OCI-M1 (cell line): ENCODE measurements around the gene MT1F.

Experiments
- DNase-seq: peaks from one replicate; lab custom pipeline; 2025; lab: John Stamatoyannopoulos, UW

Gene MT1F

DNA sequence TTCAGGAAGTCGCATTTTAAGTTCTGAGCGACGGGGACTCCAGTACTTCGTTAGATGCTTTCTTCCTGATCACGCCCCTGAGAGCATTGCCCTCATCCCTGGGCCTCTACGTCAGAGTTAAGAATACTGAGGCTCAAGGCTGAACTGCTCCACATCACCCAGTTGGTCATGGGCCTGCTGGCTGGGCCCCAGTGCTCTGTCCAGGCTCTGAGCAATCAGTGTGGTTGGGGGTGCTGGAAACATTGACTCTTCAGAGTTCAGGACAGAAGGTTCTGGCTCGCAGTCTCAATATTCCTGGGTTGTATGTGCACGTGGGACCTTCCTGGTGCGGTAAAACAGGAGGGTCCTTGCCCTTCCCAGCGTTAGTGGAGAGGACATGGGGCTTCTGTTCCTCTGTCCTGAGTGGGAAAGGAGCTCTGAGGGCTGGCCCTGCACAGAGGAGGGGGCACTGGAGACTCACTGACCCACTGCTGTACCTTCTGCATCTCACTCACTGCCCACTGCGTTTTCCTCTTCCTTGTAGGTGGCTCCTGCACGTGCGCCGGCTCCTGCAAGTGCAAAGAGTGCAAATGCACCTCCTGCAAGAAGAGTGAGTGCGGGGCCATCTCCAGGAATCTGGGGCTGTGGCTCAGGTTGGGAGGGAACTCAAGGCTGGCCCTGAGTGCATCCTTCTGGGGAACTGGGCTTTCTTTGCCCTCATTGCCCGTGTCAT is 31.7 kb upstream of the MT1F start:
- DNase-seq: no peak

DNA sequence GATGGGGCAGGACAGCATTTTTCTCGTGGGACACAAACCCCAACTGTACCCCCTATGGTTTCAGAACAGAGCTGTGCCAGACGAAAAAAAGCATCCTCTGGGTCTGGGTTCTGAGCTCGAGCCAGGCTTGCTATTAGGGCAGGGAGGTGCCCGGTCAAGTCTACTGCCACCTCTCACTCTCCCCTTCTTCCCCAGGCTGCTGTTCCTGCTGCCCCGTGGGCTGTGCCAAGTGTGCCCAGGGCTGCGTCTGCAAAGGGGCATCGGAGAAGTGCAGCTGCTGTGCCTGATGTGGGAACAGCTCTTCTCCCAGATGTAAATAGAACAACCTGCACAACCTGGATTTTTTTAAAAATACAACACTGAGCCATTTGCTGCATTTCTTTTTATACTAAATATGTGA is 31.1 kb upstream of the MT1F start:
- DNase-seq: no peak

DNA sequence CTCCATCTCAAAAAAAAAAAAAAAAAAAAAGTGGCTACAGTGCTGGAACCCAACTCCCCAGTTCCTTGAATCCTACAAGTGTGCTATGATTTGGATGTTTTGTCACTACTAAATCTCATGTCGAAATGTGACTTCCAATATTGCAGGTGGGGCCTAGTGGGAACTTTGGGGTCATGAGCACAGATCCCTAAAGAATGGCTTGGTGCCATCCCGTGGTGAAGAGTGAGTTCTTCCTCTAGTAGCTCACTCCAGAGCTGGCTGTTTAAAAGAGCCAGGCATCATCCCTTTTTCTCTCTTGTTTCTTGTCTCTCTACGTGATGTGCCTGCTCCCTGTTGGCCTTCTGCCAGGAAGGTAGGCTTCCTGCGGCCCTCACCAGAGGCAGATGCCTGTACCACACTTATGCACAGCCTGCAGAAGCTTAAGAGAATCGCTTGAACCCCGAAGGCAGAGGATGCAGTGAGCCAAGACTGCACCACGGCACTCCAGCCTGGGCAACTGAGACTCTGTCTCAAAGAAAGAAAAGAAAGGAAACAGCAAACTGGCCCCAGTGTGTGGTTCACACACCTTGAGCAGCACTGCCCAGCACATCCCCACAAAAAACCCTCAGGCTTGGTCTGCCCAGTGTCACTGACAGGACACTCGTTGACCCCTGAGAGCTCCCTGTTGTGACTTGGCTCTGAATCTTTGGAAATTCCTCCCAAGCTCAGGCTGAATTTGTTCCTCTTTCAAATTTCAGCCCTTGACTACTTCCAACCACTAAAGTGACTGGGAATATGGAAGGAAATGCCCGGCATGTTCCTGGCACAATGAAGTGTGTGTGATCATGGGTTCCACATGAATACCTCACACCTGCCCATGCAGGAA is 29.0 kb upstream of the MT1F start:
- DNase-seq: peak; percentile 2

DNA sequence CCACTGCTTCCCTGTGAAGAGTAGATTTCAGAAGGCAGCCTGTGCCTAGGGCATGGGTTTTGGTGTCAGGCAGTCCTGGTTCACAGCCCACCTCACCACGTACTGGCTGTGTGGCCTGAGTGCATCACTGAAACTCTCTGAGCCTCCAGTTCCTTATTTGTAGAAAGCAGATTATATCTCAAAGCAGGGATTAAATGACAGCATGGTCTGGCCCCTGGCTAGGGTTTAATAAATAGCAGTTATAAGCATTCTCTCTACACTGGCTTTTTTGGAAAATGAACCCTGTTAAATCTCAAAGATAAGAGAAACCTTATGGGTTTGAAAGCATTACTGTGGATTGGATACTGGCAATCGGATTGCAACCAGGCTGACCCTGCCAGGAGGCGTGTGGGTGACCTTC is 28.2 kb upstream of the MT1F start:
- peak; percentile 4 for DNase-seq

DNA sequence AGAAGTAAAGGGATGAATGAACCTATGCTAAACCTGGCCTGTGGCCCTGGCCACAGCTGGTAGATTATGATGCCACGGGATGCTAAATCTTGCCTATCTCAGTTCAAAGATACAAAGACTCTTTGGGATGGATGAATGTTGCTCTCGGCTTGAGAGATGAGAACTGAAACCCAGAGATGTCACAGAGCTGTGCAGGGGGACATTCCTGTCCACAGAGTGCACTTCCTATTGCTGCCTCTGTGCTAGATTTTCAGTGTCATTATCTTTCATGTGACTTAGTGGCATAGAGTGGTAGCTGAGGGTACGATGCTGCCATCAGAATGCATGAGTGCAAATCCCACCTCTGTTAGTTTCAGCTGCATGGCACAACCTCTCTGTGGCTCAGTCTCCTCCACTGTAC is 27.6 kb upstream of the MT1F start:
- no peak for DNase-seq

DNA sequence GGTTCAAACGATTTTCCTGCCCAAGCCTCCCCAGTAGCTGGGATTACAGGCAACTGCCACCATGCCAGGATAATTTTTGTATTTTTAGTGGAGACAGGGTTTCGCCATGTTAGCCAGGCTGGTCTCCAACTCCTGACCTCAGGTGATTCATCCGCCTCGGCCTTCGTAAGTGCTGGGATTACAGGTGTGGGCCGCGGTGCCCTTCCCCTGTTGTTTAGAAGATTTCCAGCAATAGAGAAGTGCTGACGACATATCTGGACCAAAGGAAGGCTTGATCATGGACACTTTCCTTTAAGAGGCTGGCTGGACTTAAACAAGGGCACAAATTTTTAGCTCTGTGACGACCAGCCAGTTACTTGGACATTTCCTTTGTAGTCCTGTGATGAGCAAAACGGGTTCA is 26.6 kb upstream of the MT1F start:
- DNase-seq: no peak

DNA sequence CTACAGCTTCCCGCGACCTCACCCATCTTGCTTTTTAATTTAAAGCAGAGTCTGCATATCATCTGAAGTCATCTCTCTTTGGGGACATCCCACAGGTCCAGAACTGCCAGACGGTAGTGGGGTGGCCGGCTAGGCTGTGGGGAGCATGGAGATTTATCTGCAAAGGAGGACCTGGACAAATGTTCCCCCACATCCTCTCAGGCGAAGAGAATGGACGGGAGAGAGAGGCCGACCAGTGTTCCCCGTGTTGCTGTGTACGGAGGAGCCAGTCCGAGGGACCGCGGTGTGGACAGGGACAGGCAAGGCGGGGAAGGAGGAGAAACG is 26.0 kb upstream of the MT1F start:
- no peak for DNase-seq

DNA sequence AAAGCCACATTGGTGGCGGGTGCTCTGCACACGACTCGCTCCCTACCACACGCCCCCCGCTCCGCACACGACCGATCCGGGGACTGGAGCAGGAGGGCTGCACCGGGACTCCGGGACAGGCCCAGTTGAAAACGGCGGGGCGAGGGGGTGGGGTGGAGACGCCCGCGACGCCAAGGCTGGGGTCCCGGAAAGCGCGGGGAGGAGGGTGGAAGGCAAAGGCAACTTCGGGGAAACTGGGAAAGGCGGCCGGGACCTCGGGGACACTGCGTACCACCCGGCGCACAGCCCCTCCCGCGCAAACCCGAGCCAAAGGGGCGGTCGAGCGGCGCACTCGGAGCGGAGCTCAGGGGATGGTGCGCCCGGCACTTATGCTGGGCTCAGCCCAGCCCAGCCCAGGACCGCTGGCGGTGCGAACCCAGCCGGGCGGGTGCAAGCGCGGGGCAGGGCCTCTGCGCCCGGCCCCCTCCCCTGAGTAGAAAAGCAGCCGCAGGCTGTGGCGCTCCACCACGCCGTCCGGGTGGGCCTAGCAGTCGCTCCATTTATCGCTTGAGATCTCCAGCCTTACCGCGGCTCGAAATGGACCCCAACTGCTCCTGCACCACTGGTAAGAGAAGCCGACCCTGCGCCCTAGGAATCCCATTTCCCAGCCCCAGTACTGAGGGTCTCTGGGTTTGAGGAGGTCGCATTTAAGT is 25.5 kb upstream of the MT1F start, which contains the start of gene MT1M:
Gene MT1M, plus strand, starts transcription at position 504 of the 692 bp plus-strand sequence. Its CDS starts 73 bp downstream, at position 577.
- no peak for DNase-seq

DNA sequence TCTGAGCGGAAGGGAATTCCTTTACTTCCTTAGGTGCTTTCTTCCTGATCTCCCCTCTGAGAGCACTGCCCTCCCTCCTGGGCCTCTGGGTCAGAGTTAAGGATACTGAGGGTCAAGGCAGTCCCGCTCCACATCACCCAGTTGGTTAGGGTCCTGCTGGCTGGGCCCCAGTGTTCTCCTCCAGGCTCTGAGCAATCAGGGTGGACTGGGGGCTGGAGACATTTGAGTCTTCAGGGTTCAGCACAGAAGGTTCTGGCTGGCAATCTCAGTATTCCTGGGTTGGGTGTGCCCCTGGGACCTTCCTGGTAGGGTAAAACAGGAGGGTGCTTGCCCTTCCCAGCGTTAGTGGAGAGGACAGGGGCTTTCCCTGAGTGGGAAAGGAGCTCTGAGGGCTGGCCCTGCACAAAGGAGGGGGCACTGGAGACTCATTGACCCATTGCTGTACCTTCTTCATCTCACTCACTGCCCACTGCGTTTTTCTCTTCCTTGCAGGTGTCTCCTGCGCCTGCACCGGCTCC is 24.9 kb upstream of the MT1F start:
- no peak for DNase-seq

DNA sequence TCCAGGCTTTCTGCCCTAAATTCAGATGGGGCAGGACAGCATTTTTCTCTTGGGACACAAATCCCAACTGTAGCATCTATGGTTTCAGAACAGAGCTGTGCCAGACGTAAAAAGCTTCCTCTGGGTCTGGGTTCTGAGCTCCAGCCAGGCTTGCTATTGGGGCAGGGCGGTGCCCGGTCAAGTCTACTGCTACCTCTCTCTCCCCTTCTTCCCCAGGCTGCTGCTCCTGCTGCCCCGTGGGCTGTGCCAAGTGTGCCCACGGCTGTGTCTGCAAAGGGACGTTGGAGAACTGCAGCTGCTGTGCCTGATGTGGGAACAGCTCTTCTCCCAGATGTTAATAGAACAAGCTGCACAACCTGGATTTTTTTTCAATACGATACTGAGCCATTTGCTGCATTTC is 24.2 kb upstream of the MT1F start:
- no peak for DNase-seq

DNA sequence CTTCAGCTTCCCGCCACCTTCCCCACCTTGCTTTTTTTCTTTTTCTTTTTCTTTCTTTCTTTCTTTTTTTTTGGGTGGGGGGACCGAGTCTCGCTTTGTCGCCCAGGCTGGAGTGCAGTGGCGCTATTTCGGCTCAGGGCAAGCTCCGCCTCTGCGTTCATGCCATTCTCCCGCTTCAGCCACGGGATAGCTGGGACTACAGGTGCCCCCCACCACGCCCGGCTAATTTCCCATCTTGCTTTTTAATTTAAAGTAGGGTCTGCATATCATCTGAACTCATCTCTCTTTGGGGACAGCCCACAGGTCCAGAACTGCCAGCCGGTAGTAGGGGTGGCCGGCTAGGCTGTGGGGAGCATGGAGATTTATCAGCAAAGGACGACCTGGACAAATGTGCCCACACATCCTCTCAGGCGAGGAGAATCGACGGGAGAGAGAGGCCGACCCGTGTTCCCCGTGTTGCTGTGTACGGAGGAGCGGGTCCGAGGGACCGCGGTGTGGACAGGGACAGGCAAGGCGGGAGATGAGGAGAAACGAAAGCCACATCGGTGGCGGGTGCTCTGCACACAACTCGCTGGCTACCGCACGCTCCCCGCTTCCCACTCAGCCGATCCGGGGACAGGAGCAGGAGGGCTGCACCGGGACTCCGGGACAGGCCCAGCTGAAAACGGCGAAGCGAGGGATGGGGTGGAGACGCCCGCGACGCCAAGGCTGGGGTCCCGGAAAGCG is 22.9 kb upstream of the MT1F start:
- no peak for DNase-seq

DNA sequence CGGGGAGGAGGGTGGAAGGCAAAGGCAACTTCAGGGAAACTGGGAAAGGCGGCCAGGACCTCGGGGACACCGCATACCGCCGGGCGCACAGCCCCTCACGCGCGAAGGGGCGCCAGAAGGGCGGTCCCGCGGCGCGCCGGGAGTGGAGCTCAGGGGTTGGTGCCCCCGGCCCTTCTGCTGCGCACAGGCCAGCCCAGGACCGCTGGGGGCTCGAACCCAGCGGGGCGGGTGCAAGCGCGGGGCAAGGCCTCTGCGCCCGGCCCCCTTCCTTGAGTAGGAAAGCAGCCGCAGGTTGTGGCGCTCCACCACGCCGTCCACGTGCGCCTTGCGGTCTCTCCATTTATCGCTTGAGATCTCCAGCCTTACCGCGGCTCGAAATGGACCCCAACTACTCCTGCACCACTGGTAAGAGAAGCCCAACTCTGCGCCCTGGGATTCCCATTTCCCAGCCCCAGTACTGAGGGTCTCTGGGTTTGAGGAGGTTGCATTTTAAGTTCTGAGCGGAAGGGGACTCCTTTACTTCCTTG is 22.3 kb upstream of the MT1F start:
- no peak for DNase-seq

DNA sequence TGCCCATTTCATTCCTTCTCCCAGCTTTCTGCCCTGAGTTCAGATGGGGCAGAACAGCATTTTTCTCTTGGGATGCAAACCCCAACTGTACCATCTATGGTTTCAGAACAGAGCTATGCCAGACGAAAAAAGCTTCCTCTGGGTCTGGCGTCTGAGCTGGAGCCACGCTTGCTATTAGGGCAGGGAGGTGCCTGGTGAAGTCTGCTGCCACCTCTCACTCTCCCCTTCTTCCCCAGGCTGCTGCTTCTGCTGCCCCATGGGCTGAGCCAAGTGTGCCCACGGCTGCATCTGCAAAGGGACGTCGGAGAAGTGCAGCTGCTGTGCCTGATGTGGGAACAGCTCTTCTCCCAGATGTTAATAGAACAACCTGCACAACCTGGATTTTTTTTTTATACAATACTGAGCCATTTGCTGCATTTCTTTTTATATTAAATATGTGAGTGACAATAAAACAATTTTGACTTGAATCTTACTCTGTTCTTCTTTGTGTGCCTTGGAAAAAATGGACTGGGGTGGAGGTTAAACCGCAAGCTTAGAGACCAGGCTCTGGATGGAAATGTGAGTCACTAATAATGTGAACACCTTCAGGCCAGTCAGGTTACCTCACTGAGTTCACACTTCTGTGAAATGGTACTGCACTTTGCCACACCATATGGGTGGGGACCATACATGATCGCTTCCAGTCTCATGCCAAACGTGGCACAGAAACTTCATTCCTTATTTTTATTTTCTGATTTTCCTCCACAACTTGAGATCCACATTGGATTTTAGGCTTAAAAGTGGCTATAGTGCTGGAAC is 20.9 kb upstream of the MT1F start:
- no peak for DNase-seq

DNA sequence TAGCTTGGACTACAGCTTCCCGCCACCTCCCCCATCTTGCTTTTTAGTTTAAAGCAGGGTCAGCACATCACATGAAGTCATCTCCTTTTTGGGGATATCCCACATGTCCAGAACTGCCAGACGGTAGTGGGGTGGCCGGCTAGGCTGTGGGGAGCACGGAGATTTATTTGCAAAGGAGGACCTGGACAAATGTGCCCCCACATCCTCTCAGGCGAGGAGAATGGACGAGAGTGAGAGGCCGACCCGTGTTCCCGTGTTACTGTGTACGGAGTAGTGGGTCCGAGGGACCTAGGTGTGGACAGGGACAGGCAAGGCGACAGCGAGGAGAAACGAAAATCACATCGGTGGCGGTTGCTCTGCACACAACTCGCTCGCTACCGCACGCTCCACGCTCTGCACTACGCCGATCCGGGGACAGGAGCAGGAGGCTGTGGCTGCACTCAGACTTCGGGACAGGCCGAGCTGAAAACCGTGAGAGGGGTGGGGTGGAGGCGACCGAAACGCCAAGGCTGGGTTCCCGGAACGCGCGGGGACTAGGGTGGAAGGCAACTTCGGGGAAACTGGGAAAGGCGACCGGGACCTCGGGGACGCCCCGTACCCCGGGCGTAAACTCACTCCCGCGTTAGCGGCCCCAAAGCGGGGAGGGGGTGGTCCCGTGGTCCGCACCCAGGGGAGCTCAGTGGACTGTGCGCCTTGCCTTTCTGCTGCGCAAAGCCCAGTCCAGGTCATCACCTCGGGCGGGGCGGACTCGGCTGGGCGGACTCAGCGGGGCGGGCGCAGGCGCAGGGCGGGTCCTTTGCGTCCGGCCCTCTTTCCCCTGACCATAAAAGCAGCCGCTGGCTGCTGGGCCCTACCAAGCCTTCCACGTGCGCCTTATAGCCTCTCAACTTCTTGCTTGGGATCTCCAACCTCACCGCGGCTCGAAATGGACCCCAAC is 19.7 kb upstream of the MT1F start, which contains the start of gene MT1A:
Gene MT1A, plus strand, starts transcription at position 853 of the 937 bp plus-strand sequence. Its CDS starts 73 bp downstream, at position 926.
- DNase-seq: no peak

DNA sequence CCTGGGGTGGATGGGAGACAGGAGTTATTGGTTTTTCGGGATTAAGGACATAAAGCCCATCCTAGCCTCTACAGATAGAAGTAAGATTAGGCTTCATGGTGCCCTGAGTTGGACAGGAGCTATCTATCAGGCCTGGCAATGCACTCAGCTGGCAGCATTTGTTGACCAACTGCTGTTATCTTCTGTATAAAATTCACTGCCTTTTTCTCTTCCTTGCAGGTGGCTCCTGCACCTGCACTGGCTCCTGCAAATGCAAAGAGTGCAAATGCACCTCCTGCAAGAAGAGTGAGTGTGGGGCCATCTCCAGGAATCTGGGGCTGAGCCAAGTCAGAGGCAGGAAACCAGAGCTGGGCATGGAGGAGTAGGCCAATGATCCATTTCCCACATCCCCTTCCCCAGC is 18.7 kb upstream of the MT1F start:
- DNase-seq: no peak

DNA sequence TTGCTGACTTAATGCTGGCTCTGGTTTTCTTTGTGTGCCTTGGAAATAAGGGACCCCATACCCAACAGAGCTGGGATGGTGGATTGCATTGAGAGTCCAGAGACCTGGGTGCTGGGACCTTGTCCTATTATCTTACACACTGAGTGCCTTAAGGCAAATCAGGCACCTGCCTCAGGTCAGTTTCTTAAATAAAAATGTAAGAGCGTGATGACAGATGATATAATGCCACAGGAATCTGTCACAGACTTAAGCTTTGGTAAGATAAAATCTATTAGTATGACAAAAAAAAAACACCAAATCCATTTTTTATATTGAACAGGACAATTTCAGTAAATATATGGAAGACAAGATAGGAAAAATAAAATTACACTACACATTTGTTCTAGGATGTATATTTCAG is 17.7 kb upstream of the MT1F start:
- no peak for DNase-seq

DNA sequence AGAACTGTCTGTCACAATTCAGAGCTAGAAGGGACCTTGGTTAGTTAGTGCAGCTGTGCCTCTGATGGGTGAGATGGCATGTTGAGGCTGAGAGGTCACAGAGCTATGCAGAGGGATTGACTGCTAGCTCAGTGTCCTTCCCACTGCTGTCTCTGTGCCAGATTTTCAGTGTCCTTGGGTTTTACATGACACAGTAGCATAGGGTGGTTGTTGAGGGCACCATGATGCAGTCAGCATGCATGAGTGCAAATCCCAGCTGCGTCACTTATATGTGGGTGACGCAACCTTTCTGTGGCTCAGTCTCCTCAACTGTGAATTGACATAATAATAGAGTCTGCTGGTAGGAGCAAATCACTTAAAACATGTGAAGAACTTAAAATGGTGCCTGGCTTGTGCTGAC is 16.6 kb upstream of the MT1F start:
- DNase-seq: no peak

DNA sequence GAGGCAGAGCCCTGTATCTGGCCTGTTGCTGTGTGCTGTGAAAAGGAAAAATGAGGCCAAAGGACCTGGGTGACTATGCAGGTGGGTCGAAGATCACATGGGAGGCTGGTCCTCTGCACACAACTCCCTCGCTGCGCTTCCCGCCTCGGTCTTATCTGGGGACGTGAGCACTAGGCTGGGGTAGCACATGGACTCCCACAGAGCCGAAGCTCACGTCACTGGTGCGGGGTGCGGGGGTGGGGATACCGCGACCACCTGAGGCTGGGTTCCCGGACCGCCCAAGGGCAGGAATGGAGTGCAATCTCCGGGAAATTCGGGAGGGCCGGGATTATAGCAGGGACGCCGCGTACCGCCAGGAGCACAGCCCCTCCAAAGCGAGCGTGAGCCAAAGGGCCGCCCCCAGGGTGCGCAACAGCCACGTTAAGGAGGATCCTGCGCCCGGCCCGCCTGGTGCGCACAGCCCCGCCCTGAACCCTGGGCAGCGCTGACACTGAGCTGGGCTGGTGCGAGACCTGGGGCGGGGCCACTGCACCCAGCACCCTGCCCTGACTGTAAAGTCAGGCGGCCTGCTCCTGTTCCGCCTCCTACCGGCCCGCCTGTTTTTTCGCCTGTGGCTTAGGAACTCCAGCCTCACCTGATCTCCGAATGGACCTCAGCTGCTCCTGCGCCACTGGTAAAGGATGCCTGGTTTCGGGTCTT is 14.5 kb upstream of the MT1F start:
- DNase-seq: no peak

DNA sequence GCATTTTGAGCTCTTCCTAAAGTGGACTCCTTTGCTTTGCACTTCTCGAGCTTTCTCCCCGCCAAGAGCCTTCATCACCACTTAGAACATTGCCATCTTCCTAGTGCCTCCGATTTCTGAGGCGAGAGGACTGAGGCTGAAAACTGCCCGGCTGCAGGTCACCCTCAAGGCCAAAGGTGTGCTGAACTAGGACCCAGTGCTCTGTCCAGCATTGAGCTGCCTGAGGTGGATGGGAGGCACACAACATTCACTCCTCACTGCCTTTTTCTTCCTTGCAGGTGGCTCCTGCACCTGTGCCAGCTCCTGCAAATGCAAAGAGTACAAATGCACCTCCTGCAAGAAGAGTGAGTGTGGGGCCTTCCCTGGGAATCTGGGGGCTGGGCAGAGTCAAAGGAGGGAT is 13.9 kb upstream of the MT1F start:
- DNase-seq: no peak
